ENCODE data around the gene PSAT1.

PSAT1 gene

GRCh38 chr9:78294290-78295176 is 2.4 kb upstream of the PSAT1 start:
- no peak for DNase-seq

- no peak for DNase-seq
Measured at GRCh38 chr9:78295177-78295575, 1.7 kb upstream of the PSAT1 start.

GRCh38 chr9:78295731-78296130 is 1.2 kb upstream of the PSAT1 start:
- no peak for DNase-seq

- peak in 1 of 2 donors; percentile 1 for DNase-seq
Measured at GRCh38 chr9:78296201-78296892, 578 bp upstream of the PSAT1 start.

- DNase-seq: no peak
Measured at GRCh38 chr9:78297672-78297961, 692 bp downstream of the PSAT1 start.

GRCh38 chr9:78298046-78298765 is 1.3 kb downstream of the PSAT1 start:
- DNase-seq: peak in 1 of 2 donors; percentile 2

- DNase-seq: no peak
Measured at GRCh38 chr9:78300209-78300608, 3.3 kb downstream of the PSAT1 start.

- no peak for DNase-seq
Measured at GRCh38 chr9:78301466-78301865, 4.5 kb downstream of the PSAT1 start.

- DNase-seq: no peak
Measured at GRCh38 chr9:78303377-78304062, 6.6 kb downstream of the PSAT1 start.

GRCh38 chr9:78304357-78304756 is 7.4 kb downstream of the PSAT1 start:
- no peak for DNase-seq

GRCh38 chr9:78306222-78307076 is 9.5 kb downstream of the PSAT1 start:
- no peak for DNase-seq

GRCh38 chr9:78307360-78307759 is 10.4 kb downstream of the PSAT1 start:
- no peak for DNase-seq

- no peak for DNase-seq
Measured at GRCh38 chr9:78309066-78309465, 12.1 kb downstream of the PSAT1 start.

- DNase-seq: no peak
Measured at GRCh38 chr9:78311075-78311474, 14.2 kb downstream of the PSAT1 start.

GRCh38 chr9:78311886-78312524 is 15.1 kb downstream of the PSAT1 start:
- DNase-seq: no peak

GRCh38 chr9:78314550-78314949 is 17.6 kb downstream of the PSAT1 start:
- DNase-seq: no peak

GRCh38 chr9:78314953-78315870 is 18.3 kb downstream of the PSAT1 start:
- no peak for DNase-seq

GRCh38 chr9:78316166-78316892 is 19.4 kb downstream of the PSAT1 start:
- DNase-seq: no peak

- no peak for DNase-seq
Measured at GRCh38 chr9:78319197-78320029, 22.5 kb downstream of the PSAT1 start.

Measured in CD4-positive, alpha-beta T cell treated with Interferon alpha-2 for 1 hour (primary cell).